ENCODE results near the gene ID1. TPM values are rescaled to one million over a fixed set of nuclear protein-coding genes. Genes with fewer than 3 reads are reported as not detected.

The ID1 gene
- total and polyA plus RNA-seq, 8 donors = 168 to 585 (median 364) TPM

DNA sequence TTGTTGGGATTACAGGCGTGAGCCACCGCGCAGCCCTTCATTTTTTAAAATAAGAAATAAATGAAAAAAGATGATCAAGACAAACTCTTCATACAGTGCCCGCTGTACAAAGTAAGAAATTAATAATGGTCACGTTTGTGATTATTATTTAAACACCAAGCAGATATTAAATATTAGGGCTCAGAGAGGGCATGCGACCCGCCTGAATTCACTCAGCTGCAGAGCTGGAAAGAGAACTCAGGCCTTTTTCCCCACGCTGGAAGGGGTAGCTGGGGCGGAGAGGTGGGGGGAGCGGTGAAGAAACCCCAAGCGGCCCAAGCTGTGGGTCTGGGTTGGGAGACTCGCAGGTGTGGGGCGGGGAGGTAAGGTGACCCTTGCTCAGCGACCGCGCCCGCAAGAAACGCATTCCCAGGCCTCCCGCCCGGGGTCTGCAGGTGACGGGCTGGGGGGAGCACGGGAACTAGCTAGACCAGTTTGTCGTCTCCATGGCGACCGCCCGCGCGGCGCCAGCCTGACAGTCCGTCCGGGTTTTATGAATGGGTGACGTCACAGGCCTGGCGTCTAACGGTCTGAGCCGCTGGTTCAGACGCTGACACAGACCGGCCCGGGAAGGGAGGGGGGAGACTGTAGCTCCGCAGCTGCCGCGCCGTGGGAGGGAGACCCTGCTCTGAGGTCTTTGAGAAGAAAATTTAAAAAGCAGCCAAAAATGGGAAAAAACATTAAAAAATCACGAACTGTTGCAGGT, 1.1 kb upstream of the ID1 start:
- H3K4me3 ChIP-seq = peak overlapping the region; percentile 57 to 85 (median 81)
- H3K27me3 ChIP-seq = peaks cover 0 to 18% (median 5%) of the 10 kb centered on the region in 3 donors
- H3K4me1 ChIP-seq = peaks cover 27 to 67% (median 65%) of the 10 kb centered on the region in 4 donors
- TF ChIP-seq, protein P1, sequence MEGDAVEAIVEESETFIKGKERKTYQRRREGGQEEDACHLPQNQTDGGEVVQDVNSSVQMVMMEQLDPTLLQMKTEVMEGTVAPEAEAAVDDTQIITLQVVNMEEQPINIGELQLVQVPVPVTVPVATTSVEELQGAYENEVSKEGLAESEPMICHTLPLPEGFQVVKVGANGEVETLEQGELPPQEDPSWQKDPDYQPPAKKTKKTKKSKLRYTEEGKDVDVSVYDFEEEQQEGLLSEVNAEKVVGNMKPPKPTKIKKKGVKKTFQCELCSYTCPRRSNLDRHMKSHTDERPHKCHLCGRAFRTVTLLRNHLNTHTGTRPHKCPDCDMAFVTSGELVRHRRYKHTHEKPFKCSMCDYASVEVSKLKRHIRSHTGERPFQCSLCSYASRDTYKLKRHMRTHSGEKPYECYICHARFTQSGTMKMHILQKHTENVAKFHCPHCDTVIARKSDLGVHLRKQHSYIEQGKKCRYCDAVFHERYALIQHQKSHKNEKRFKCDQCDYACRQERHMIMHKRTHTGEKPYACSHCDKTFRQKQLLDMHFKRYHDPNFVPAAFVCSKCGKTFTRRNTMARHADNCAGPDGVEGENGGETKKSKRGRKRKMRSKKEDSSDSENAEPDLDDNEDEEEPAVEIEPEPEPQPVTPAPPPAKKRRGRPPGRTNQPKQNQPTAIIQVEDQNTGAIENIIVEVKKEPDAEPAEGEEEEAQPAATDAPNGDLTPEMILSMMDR (IDR thresholded peaks at IDR 0.05) = no peak
- TF ChIP-seq POLR2A (IDR thresholded peaks at IDR 0.05) = peak in 2 of 4 donors; percentile 56
- TF ChIP-seq POLR2AphosphoS5 (IDR thresholded peaks at IDR 0.05) = peak; percentile 93 to 98 (median 94)
- peak; percentile 76 for TF ChIP-seq EP300 (IDR thresholded peaks at IDR 0.05)
- H3K36me3 ChIP-seq = peaks cover 0 to 3% (median 0%) of the 10 kb centered on the region in 4 donors
- WGBS, 5 donors = 8 to 10% (median 8%) methylated on average over 43 of the region's 43 CpGs
- intact Hi-C loops (cut with DNase I; ENCODE audit: low total_unique reads) = no loop called here
- peak overlapping the region; percentile 86 to 96 (median 94) for H3K27ac ChIP-seq
- DNase-seq = peak; percentile 96 to 99
- no peaks in the 10 kb centered on the region for H3K9me3 ChIP-seq

DNA sequence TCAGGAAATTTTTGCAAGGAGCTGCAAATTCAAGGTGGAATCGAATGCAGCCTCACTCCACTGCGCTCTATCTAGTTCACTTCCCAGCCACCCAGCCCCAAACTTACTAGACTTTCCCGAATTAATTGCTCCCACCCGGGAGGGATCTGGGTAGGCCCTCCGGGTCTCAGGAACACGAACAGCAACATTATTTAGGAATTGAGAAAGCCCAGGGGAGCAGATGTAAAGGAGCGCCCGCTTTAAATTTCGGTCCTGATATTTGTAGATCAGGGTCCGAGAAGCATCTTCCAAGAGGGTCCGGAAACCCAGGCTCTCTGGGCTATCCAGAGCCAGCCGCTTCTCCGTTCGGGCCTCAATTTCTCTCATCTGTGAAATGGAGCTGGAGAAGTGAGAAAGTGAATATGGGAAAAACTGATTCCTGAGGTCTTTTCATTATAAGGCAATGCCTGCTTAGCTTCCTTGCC, 490 bp upstream of the ID1 start:
- no peak for DNase-seq
- intact Hi-C loops (cut with DNase I; ENCODE audit: low total_unique reads) = no loop called here

DNA sequence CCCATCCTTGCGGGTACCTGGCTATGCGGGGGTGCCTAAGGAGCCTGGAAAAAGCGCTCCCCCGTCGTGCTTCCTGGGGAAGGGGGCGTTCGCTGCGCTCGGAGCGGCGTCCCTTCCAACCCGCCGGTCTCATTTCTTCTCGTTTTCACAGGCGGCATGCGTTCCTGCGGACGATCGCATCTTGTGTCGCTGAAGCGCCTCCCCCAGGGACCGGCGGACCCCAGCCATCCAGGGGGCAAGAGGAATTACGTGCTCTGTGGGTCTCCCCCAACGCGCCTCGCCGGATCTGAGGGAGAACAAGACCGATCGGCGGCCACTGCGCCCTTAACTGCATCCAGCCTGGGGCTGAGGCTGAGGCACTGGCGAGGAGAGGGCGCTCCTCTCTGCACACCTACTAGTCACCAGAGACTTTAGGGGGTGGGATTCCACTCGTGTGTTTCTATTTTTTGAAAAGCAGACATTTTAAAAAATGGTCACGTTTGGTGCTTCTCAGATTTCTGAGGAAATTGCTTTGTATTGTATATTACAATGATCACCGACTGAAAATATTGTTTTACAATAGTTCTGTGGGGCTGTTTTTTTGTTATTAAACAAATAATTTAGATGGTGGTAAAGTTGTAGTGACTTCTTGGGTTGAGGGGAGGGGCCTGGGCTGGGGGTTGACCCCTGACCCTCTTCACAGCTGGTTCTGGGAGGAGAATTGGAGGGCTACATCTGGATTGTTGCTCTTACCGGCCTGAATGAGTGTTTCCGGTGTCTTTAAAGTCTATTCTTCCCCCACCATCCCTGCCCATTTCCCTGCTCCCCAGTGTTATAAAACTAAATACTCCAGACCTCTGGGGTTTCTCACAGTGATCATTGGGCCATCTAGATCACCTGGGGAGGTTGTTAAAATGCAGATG, 1.1 kb downstream of the ID1 start:
- intact Hi-C loops (cut with DNase I; ENCODE audit: low total_unique reads) = no loop called here
- WGBS, 5 donors = 3 to 13% (median 4%) methylated on average over 16 to 39 of the region's 39 CpGs
- TF ChIP-seq POLR2AphosphoS5 (IDR thresholded peaks at IDR 0.05) (peak in 2 of 3 donors; percentile 43 to 58), POLR2A (IDR thresholded peaks at IDR 0.05) (peak in 1 of 4 donors; percentile 13)
- TF ChIP-seq, protein P1 (IDR thresholded peaks at IDR 0.05) = no peak
- peak overlapping the region; percentile 87 to 96 (median 94) for H3K27ac ChIP-seq
- peak overlapping the region; percentile 57 to 85 (median 81) for H3K4me3 ChIP-seq
- peaks cover 0 to 18% (median 5%) of the 10 kb centered on the region in 3 donors for H3K27me3 ChIP-seq
- H3K4me1 ChIP-seq = peaks cover 32 to 81% (median 77%) of the 10 kb centered on the region in 4 donors
- H3K9me3 ChIP-seq = no peaks in the 10 kb centered on the region
- peak; percentile 35 to 66 for DNase-seq
- peaks cover 0 to 3% (median 0%) of the 10 kb centered on the region in 4 donors for H3K36me3 ChIP-seq

More for the DNA sequence above, 490 bp upstream of the ID1 start:
- Histone ChIP-seq H3K27ac (peak overlapping the region; percentile 86 to 96 (median 94)), H3K36me3 (peaks cover 0 to 3% (median 0%) of the 10 kb centered on the region in 4 donors), H3K4me1 (peaks cover 32 to 73% (median 69%) of the 10 kb centered on the region in 4 donors), H3K27me3 (peaks cover 0 to 18% (median 5%) of the 10 kb centered on the region in 3 donors), H3K4me3 (peak overlapping the region; percentile 57 to 85 (median 81)), H3K9me3 (no peaks in the 10 kb centered on the region)
- no peak for TF ChIP-seq POLR2AphosphoS5 (IDR thresholded peaks at IDR 0.05)
- 0 to 1% (median 1%) methylated on average over 14 of the region's 14 CpGs for WGBS, 5 donors

DNA sequence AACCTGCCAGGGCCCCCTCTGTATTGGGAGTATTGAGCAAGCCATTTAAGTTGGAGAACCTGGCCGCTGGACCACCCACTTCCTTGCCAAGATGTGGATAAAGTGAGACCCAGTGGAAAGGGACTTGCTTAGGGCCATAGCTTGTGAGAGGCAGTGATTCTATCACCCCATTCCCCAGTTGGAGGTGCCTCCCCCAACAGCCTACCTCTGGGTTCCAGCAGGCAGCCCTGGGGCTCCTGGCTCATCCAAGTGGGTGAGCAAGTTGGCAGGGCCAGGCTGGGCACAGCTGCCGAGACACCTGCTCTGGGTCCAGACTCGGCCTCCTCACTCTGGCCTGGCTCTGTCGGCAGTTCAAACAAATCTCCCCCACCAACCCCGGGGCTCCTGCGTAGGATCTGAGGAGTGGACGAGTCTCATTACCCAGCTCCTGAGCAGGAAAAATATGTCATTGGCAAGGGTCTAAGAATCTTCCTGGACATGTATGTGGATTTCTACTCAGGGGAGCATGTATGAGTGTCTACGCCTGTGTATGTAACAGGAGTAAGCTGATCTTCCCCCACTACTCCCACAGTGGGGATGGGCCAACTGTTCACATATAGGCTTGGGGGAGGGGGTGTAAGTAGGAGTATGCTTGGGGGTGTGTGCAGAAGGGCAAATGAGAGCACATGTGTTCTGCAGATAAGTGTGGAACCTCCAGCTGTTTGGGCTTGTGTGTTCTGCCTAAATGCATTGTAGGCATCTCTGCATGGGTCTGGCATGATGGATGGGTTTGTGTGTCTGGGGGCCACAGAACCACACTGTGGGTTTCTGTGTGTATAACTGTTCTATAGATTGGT, 1.9 kb downstream of the ID1 start:
- H3K27ac ChIP-seq = peak overlapping the region; percentile 75 to 96 (median 94)
- peaks cover 32 to 90% (median 82%) of the 10 kb centered on the region in 4 donors for H3K4me1 ChIP-seq
- peak overlapping the region; percentile 57 to 85 (median 81) for H3K4me3 ChIP-seq
- WGBS, 5 donors = 38 to 57% (median 40%) methylated on average over 5 to 8 of the region's 8 CpGs
- intact Hi-C loops (cut with DNase I; ENCODE audit: low total_unique reads) = no loop called here
- peaks cover 0 to 18% (median 5%) of the 10 kb centered on the region in 3 donors for H3K27me3 ChIP-seq
- peak; percentile 55 to 88 for DNase-seq
- TF ChIP-seq POLR2AphosphoS5 (IDR thresholded peaks at IDR 0.05) (peak in 2 of 3 donors; percentile 39 to 70), EP300 (IDR thresholded peaks at IDR 0.05) (no peak)
- peaks cover 0 to 3% (median 0%) of the 10 kb centered on the region in 4 donors for H3K36me3 ChIP-seq
- no peaks in the 10 kb centered on the region for H3K9me3 ChIP-seq

Measured in stomach (tissue), 9 donors.